ENCODE data around the gene AKR7A2. TPM values are rescaled to one million over a fixed set of nuclear protein-coding genes. Genes with fewer than 3 reads are reported as not detected.

The AKR7A2 gene
- total RNA-seq: 10 to 100 TPM; 24.1 to 45.1 TPM

DNA sequence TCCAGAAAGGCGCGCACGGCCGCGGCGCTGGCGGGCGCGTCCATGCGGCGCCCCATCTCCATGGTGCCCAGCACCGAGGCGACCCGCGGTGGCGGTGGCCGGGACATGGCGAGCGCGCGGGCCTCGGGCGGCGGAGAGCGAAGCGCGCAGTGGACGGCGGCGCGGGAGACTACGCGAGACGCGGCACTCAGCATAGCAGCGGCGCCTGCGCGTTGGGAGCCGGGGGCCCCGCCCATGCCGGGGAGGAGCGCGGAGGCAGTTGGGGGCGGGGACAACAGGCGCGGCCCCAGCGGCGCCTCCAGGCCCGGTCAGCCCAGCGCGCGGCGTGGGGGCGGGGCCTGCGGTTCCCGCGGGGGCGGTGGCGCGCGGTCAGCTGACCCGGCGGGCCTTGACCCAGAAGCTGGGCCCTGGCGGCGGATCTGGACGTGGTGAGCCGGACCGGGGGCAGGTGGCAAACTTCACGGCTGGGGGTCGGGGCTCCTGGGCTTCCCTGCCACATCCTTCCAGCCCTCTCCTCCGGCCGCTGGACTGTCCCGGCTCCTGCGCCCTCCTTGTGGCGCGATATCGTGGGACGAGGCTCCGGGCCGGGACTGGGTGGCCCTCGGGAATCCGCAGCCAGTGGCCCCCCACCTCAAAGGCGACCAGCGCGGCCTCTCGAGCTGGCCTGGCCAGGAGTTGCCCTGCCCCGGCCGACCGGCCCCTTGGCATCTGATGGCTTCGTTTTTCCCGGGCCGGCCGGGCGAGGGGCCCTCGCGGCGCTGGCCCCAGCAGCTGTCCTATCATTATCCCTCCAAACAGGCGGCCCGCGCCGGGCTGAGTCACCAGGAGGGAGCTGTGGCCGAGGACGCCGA, at the start of gene AKR7A2, which contains the start of gene SLC66A1:
AKR7A2 (minus strand) TSS at position 214 of the 851 bp plus-strand sequence; CDS start at position 194, 20 bp downstream.
SLC66A1 (plus strand) TSS at position 396 of the 851 bp plus-strand sequence. CDS start 5,352 bp downstream, outside the sequence.
- Histone ChIP-seq H3K9me3 (no peaks in the 10 kb centered on the region), H3K4me3 (peak within 1 kb of the TSS; percentile 57 to 61), H3K4me1 (peaks cover 47% of the 10 kb centered on the region), H3K27ac (peak within 1 kb of the TSS; percentile 84 to 88 (median 86)), H3K36me3 (replicated peaks in 1 of 2; ENCODE audit: insufficient read depth in 1 of 2, low read depth in 2 of 2) (peaks cover 0 to 8% of the 10 kb centered on the region in 2 donors), H3K27me3 (no peaks in the 10 kb centered on the region)
- TF ChIP-seq, protein P1, sequence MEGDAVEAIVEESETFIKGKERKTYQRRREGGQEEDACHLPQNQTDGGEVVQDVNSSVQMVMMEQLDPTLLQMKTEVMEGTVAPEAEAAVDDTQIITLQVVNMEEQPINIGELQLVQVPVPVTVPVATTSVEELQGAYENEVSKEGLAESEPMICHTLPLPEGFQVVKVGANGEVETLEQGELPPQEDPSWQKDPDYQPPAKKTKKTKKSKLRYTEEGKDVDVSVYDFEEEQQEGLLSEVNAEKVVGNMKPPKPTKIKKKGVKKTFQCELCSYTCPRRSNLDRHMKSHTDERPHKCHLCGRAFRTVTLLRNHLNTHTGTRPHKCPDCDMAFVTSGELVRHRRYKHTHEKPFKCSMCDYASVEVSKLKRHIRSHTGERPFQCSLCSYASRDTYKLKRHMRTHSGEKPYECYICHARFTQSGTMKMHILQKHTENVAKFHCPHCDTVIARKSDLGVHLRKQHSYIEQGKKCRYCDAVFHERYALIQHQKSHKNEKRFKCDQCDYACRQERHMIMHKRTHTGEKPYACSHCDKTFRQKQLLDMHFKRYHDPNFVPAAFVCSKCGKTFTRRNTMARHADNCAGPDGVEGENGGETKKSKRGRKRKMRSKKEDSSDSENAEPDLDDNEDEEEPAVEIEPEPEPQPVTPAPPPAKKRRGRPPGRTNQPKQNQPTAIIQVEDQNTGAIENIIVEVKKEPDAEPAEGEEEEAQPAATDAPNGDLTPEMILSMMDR (IDR thresholded peaks at IDR 0.05): peak in 4 of 7 experiments; percentile 28 to 32 (median 31)
- peak; percentile 73 to 83 (median 79) for TF ChIP-seq POLR2A (IDR thresholded peaks at IDR 0.05)
- DNase-seq (peak; percentile 92 to 96 (median 94)), ATAC-seq (peak; percentile 97)
- WGBS, 2 donors: 0% methylated on average over 17 to 82 of the region's 105 CpGs
- intact Hi-C loops (cut with DNase I): no loop called here

DNA sequence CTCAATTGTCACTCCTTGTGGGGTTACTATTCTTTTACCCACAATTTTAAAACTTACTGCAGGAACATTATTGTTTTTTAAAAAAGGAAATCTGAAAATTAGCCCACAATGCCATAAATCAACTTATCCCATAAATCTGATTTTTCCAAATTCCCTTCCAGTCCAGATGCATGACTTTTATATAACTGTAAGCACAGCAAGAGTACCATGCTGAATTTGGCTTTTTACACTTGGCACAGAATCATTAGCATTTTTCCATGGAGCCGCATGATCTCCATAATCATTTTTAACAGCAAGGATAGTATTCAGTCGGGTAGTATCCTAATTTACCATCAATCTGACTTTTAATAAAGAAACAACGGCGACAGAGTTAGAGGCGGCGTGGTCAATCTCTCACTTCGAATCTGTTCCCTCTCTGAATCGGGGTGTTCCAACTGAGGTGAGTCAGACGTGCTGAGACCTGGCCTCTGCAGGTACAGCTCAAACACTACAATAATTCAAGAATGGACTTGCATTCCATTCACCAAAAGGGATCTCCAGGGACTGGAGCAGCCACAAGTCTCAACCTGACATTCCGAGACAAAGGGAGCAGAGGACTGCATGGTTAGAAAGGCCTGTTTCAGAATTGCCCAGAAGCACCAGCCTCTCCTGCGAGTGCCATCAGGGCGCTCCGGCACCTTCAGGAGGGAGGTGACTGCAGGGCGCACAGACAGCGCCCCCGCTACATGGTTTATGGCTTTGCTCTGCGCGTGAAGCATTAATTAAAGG, 49.1 kb upstream of the AKR7A2 start:
- H3K4me1 ChIP-seq: no peaks in the 10 kb centered on the region
- no peak overlapping the region for H3K4me3 ChIP-seq
- no peak for DNase-seq
- no peaks in the 10 kb centered on the region for H3K9me3 ChIP-seq
- TF ChIP-seq, protein P1 (IDR thresholded peaks at IDR 0.05): no peak
- no peak for TF ChIP-seq POLR2A (IDR thresholded peaks at IDR 0.05)
- intact Hi-C loops (cut with DNase I): no loop called here
- no peak for ATAC-seq
- WGBS, 2 donors: 88 to 93% methylated on average over 18 of the region's 18 CpGs
- H3K27me3 ChIP-seq: no peaks in the 10 kb centered on the region
- H3K36me3 ChIP-seq (replicated peaks in 1 of 2; ENCODE audit: insufficient read depth in 1 of 2, low read depth in 2 of 2): peaks cover 0 to 4% of the 10 kb centered on the region in 2 donors
- H3K27ac ChIP-seq: no peak overlapping the region

DNA sequence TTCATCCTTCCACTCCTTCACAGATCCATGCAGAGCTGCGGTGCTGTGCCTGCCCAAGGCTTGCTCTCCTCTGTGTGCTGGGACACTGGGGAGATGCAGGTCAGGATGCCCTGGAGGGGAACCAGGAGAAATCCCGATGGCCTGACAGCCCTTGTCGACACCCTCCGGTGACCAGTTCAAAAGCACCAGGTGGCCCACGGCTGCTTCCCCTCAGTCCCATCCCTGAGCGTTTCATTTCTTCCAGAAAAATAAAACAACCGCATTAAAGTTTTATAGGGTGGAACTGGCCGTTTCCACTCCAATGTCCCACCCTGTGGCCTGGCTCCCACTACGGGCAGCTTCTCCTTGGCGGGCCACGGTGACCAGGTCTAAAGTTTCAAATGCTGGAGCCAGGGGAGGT, 48.5 kb upstream of the AKR7A2 start:
- ATAC-seq (no peak), DNase-seq (no peak)
- Histone ChIP-seq H3K27ac (no peak overlapping the region), H3K4me1 (no peaks in the 10 kb centered on the region), H3K27me3 (no peaks in the 10 kb centered on the region), H3K4me3 (no peak overlapping the region), H3K9me3 (no peaks in the 10 kb centered on the region), H3K36me3 (replicated peaks in 1 of 2; ENCODE audit: insufficient read depth in 1 of 2, low read depth in 2 of 2) (peaks cover 0 to 10% of the 10 kb centered on the region in 2 donors)
- TF ChIP-seq, protein P1 (IDR thresholded peaks at IDR 0.05): no peak
- no peak for TF ChIP-seq POLR2A (IDR thresholded peaks at IDR 0.05)
- intact Hi-C loops (cut with DNase I): no loop called here
- 78 to 95% methylated on average over 11 of the region's 11 CpGs for WGBS, 2 donors

GRCh38 chr1:19360016-19360415, 48.1 kb upstream of the AKR7A2 start:
- no peak for TF ChIP-seq POLR2A (IDR thresholded peaks at IDR 0.05)
- TF ChIP-seq, protein P1 (IDR thresholded peaks at IDR 0.05): no peak
- no peak overlapping the region for H3K4me3 ChIP-seq
- 70 to 80% methylated on average over 6 of the region's 6 CpGs for WGBS, 2 donors
- H3K4me1 ChIP-seq: no peaks in the 10 kb centered on the region
- peaks cover 0 to 11% of the 10 kb centered on the region in 2 donors for H3K36me3 ChIP-seq (replicated peaks in 1 of 2; ENCODE audit: insufficient read depth in 1 of 2, low read depth in 2 of 2)
- intact Hi-C loops (cut with DNase I): no loop called here
- DNase-seq: no peak
- H3K9me3 ChIP-seq: no peaks in the 10 kb centered on the region
- ATAC-seq: no peak
- H3K27me3 ChIP-seq: no peaks in the 10 kb centered on the region
- H3K27ac ChIP-seq: no peak overlapping the region
